Neural progenitor cell (in vitro differentiated cells): Measurements from ENCODE around the gene YAP1.

Source experiments
- EZH2 ChIP-seq: fragments of 200-600 bp; sonication (generic); IDR thresholded peaks from 2 replicates; pipeline ENCODE4 v1.6.1; 2017; ENCODE audit warnings: antibody characterized with exemption, mild to moderate bottlenecking, moderate library complexity
- EZH2phosphoT487 ChIP-seq: fragments of 200-600 bp; sonication (generic); IDR thresholded peaks from 2 replicates; pipeline ENCODE4 v1.6.1; 2017; ENCODE audit warnings: antibody characterized with exemption
- TF ChIP-seq, protein P1 (sequence below): fragments of 200-600 bp; sonication (generic); IDR thresholded peaks from 2 replicates; pipeline ENCODE4 v1.5.1; 2017; ENCODE audit warnings: antibody characterized with exemption, mild to moderate bottlenecking

DNA sequence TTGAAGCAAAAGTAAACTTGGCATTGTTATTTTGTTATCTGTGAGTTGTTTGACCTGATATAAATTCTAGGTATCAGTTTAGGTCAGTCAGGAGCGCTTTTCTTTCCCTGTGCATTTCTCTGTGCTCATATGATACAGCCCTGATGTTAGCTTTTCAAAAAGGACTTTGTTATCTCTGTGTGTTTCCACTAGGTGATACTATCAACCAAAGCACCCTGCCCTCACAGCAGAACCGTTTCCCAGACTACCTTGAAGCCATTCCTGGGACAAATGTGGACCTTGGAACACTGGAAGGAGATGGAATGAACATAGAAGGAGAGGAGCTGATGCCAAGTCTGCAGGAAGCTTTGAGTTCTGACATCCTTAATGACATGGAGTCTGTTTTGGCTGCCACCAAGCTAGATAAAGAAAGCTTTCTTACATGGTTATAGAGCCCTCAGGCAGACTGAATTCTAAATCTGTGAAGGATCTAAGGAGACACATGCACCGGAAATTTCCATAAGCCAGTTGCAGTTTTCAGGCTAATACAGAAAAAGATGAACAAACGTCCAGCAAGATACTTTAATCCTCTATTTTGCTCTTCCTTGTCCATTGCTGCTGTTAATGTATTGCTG, 119.4 kb downstream of the YAP1 start:
- TF ChIP-seq, protein P1, sequence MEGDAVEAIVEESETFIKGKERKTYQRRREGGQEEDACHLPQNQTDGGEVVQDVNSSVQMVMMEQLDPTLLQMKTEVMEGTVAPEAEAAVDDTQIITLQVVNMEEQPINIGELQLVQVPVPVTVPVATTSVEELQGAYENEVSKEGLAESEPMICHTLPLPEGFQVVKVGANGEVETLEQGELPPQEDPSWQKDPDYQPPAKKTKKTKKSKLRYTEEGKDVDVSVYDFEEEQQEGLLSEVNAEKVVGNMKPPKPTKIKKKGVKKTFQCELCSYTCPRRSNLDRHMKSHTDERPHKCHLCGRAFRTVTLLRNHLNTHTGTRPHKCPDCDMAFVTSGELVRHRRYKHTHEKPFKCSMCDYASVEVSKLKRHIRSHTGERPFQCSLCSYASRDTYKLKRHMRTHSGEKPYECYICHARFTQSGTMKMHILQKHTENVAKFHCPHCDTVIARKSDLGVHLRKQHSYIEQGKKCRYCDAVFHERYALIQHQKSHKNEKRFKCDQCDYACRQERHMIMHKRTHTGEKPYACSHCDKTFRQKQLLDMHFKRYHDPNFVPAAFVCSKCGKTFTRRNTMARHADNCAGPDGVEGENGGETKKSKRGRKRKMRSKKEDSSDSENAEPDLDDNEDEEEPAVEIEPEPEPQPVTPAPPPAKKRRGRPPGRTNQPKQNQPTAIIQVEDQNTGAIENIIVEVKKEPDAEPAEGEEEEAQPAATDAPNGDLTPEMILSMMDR = no peak
- TF ChIP-seq EZH2 (no peak), EZH2phosphoT487 (no peak)
